ENCODE results near the gene EIF1B. TPM values are rescaled to one million over a fixed set of nuclear protein-coding genes. Genes with fewer than 3 reads are reported as not detected.
"Not testable (repeated sequence)": the region's sequence is repeated elsewhere in the genome, so short reads cannot be mapped to it uniquely, and the experiment has no call there.

Gene EIF1B
- total RNA-seq, 1 donor from 2014 or later = 81.8 TPM

- Mint-ChIP-seq H3K9me3 (no peaks in the 10 kb centered on the region), H3K4me3 (no peak overlapping the region), H3K27me3 (peaks cover 66% of the 10 kb centered on the region), H3K36me3 (no peaks in the 10 kb centered on the region), H3K27ac (no peak overlapping the region), H3K4me1 (ENCODE audit: unreplicated experiment) (peaks cover 8% of the 10 kb centered on the region)
- TF ChIP-seq, protein P1, sequence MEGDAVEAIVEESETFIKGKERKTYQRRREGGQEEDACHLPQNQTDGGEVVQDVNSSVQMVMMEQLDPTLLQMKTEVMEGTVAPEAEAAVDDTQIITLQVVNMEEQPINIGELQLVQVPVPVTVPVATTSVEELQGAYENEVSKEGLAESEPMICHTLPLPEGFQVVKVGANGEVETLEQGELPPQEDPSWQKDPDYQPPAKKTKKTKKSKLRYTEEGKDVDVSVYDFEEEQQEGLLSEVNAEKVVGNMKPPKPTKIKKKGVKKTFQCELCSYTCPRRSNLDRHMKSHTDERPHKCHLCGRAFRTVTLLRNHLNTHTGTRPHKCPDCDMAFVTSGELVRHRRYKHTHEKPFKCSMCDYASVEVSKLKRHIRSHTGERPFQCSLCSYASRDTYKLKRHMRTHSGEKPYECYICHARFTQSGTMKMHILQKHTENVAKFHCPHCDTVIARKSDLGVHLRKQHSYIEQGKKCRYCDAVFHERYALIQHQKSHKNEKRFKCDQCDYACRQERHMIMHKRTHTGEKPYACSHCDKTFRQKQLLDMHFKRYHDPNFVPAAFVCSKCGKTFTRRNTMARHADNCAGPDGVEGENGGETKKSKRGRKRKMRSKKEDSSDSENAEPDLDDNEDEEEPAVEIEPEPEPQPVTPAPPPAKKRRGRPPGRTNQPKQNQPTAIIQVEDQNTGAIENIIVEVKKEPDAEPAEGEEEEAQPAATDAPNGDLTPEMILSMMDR (conservative IDR thresholded peaks at IDR 0.05) = no peak
- no peak for DNase-seq (ENCODE audit: extremely low spot score, unreplicated experiment)
These were observed 40.5 kb upstream of the EIF1B start for GRCh38 chr3:40268802-40269524.

DNA sequence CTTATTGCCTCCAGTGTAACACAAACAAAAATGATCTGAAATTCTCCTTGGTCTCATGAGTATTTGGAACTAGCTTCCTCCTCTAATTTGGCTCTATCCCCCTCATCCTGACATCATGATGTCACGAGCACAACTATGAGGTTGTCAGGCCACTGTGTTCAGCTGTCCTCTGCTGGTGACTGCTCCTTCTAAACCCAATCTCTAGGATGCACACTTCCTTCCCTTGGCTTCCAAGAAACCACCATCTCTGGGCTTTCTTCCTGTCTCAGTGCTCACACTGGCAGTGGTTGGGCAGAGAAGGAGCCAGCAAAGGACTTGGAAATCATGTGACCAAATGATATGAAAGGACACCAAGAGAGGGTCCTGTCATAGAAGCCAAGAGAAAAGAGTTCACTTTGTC is 30.7 kb upstream of the EIF1B start:
- Mint-ChIP-seq H3K9me3 (no peaks in the 10 kb centered on the region), H3K27ac (no peak overlapping the region), H3K36me3 (no peaks in the 10 kb centered on the region), H3K4me3 (no peak overlapping the region), H3K4me1 (ENCODE audit: unreplicated experiment) (no peaks in the 10 kb centered on the region), H3K27me3 (peaks cover 45% of the 10 kb centered on the region)
- TF ChIP-seq, protein P1 (conservative IDR thresholded peaks at IDR 0.05) = no peak
- no peak for DNase-seq (ENCODE audit: extremely low spot score, unreplicated experiment)

- no peak for DNase-seq (ENCODE audit: extremely low spot score, unreplicated experiment)
- Mint-ChIP-seq H3K4me3 (no peak overlapping the region), H3K9me3 (no peaks in the 10 kb centered on the region), H3K4me1 (ENCODE audit: unreplicated experiment) (no peaks in the 10 kb centered on the region), H3K27me3 (peaks cover 28% of the 10 kb centered on the region), H3K27ac (no peak overlapping the region), H3K36me3 (no peaks in the 10 kb centered on the region)
- TF ChIP-seq, protein P1 (conservative IDR thresholded peaks at IDR 0.05) = no peak
These were observed 27.5 kb upstream of the EIF1B start for GRCh38 chr3:40281995-40282394.

GRCh38 chr3:40283057-40283456 is 26.4 kb upstream of the EIF1B start:
- not testable (repeated sequence) for H3K36me3 Mint-ChIP-seq; DNase-seq (ENCODE audit: extremely low spot score, unreplicated experiment); H3K9me3 Mint-ChIP-seq; H3K4me1 Mint-ChIP-seq (ENCODE audit: unreplicated experiment); H3K27ac Mint-ChIP-seq; H3K4me3 Mint-ChIP-seq
- H3K27me3 Mint-ChIP-seq = peaks cover 26% of the 10 kb centered on the region

- no peak overlapping the region for H3K4me3 Mint-ChIP-seq
- no peaks in the 10 kb centered on the region for H3K9me3 Mint-ChIP-seq
- H3K27me3 Mint-ChIP-seq = no peaks in the 10 kb centered on the region
- no peak for DNase-seq (ENCODE audit: extremely low spot score, unreplicated experiment)
- no peak overlapping the region for H3K27ac Mint-ChIP-seq
- TF ChIP-seq, protein P1 (conservative IDR thresholded peaks at IDR 0.05) = no peak
- no peaks in the 10 kb centered on the region for H3K36me3 Mint-ChIP-seq
- no peaks in the 10 kb centered on the region for H3K4me1 Mint-ChIP-seq (ENCODE audit: unreplicated experiment)
These were observed 22.3 kb upstream of the EIF1B start for GRCh38 chr3:40287248-40287647.

DNA sequence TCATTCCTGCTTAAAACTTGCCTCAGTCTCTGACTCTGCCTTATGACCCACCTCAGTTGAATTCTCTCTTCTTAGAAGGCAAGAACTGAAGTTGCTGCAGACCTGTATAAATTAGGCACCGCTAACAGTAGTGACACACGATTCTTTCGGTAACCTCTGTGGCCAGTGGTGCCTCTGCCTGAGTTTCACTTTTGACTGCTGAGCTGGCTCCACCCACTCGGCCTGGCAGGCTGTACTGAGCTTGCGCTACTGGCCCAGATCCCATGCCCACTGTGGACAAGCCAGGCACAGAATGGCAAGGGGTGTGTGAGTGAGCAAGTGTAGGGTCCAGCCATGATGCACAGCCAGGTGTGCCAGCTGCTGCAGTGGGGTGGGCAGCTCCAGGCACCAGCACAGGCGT is 19.1 kb upstream of the EIF1B start:
- TF ChIP-seq, protein P1 (conservative IDR thresholded peaks at IDR 0.05) = no peak
- no peaks in the 10 kb centered on the region for H3K36me3 Mint-ChIP-seq
- H3K27ac Mint-ChIP-seq = no peak overlapping the region
- no peak for DNase-seq (ENCODE audit: extremely low spot score, unreplicated experiment)
- peaks cover 5% of the 10 kb centered on the region for H3K4me1 Mint-ChIP-seq (ENCODE audit: unreplicated experiment)
- no peaks in the 10 kb centered on the region for H3K27me3 Mint-ChIP-seq
- no peak overlapping the region for H3K4me3 Mint-ChIP-seq
- no peaks in the 10 kb centered on the region for H3K9me3 Mint-ChIP-seq

Data from type B pancreatic cell (in vitro differentiated cells).